Stromal cell of bone marrow (primary cell): ENCODE results near the gene PHIP.
"Not testable (repeated sequence)": the region's sequence is repeated elsewhere in the genome, so short reads cannot be mapped to it uniquely, and the experiment has no call there.

Experiments used
- DNase-seq: peaks from one replicate; pipeline ENCODE4 v3.0.0-alpha.2; 2012; ENCODE audit warnings: low read depth

The PHIP gene

DNA sequence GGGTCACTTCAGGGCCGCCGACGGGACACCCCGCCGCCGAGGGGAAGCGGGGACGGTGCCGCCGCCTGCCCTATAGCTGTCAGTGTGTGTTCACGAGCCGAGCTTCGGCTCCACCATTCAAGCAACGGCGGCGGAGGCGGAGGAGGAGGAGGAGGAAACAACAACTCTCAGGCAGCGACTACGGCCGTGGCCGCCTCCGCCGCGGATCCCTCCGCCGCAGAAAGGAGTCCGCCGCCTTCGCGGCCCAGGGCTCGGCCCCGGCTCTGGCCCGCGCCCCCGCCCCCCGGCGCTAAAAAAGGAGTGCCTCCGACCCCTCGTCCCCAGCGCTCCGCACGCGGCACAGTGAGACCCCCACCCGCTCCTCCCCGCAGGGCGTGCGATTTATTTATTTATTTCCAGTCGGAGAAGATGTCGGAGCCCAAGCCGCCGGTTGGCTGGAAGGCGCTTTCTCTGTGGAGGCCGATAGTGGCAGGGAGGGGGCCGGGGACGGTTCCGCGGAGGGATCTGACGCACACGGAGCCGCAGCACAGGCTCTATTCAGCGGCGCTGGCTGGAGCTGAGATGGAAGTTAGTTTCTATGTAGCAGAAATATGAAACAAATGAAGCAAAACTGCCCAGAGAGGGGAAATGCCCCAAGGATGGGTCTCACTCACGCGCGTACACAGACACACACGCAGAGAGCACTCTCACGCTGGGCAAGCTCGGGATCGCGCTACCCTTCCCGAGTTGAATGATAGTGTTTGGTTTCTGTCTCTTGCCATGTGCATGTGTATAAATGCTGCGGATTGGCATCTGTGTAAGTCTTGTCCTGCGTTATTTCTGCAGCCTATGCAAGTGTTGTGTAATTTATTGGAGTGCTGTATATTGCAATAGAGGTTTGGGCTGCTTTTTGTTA is at the start of gene PHIP:
Gene PHIP (minus strand): TSS at position 180 of the 895 bp plus-strand sequence. CDS start 186 bp downstream, outside the sequence.
- peak; percentile 95 for DNase-seq

DNA sequence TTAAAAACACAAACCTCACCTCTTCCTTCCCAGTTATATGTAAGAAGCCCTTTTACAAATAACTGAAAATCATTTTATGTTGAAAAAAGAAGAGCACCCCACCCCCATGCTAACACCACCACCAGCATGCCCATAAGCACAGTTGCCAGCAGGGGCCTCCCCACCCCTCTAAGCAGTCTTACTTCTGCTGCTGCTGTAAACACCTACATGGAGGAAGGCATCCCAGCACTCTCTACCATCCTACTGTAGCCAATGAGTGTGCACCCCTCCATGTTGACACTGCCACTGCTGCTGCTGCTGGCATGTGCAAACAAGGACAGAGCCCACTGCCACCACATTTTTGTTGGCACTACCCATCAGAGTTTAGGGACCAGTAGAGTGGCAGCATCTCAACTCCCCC is 49.6 kb upstream of the PHIP start:
- no peak for DNase-seq

DNA sequence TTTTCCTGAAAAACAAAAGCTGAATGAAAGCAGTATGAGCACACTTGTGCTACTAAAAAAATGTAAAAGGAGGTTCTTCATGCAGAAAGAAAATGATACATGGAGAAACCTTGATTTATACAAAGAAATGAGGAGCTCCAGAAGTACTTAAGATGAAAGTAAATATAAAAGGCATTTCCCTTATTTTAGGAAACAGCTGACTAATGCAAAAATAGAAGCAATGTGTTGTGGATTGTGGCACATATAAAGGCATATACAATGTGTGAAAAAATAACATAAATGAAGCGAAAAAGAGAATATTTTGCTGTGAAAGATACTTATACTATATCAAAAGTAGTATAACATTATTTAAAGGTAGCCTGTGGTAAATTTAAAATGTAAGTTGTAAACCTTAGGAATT is 41.2 kb upstream of the PHIP start:
- no peak for DNase-seq

DNA sequence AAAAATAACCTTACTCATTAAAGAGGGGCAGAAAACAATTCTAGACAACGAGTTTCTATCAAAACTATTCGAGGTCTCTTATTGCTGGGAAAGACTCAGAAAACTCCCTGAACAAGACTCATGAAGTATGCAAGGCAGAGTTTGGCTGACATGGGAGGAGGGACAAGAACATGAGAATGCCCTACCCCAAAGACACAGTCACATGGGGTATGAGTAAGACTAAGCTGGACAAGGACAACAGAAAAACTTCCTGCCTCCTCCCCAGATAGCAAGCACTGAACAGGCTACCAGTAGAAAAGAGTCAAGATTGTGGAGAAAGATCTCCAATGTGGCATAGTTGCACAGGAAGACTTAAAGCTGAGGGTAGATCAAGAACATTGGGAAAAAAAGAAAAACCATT is 39.7 kb upstream of the PHIP start:
- DNase-seq, result peak; percentile 5

DNA sequence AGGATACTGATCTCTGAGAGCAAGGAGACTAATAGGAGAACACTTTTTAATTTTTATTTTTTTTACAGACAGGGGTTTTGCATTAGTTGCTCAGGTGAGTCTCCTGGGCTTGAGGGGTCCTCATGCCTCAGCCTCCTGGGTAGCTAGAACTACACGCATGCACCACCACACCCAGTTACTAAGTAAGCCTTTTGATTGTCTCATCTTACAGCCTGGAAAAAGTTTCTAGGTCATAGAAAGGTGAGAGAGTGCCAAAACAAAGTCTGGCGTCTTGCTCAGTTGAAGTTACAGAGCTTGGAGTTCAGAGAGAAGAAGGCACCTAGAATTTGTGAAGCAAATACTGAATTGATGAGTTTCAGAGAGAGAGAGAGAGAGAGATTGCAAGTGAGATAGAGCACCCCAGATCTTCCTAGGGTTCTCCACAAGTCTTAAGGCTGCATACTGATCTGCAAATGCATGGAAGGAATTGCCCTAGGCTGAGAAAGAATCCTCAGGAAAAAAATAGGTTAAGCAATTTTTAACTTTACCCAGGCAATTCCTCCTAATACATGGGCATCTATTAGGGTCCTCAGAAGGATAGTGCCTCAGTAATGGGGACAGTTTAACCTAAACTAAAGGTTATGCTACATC is 37.6 kb upstream of the PHIP start:
- DNase-seq, result no peak

DNA sequence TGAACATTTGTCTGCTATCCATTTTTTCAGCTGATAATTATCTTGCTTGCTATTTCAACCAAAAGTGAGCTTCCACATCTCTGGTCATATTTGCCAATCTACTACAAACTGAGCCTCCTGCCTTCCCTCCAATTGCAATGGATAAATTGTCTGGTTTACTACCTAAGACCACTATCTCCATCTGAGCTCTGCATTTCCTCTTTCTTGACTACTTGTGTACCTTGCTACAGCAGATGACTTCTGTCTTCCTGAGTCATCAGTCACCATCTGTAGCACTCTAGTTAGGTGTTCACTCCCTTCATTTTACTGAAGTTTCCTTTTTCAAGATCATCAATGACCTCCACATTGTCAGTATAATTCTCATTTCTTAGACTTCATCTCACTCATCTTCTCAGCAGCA is 33.5 kb upstream of the PHIP start:
- no peak for DNase-seq

DNA sequence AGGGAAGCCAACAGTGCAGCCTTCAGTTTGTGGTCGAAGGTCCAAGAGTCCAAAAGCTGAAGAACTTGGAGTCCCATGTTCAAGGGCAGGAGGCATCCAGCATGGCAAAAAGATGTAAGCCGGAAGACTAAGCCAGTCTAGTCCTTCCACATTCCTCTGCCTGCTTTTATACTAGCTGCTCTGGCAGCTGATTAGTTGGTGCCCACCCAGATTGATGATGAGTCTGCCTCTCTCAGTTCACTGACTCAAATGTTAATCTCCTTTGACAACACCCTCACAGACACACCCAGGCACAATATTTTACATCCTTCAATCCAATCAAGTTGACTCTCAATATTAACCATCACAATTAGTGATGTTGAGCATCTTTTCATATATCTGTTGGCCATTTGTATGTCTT is 23.1 kb upstream of the PHIP start:
- DNase-seq, result no peak

DNA sequence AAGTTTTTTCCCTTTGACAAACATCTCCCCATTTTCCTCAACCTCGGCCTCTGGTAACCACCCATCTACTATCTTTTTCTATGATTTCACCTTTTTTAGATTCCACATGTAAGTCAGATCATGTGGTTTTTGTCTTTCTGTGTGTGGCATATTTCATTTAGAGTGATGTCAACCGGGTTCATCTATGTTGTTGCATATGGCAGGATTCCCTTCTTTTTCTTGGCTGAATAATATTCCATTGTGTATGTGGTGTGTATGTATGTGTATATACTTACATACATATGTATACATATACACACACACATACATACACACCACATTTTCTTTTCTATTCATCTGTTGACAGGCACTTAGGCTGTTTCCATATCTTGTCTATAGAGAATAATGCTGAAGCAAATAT is 22.2 kb upstream of the PHIP start:
- DNase-seq, result no peak

DNA sequence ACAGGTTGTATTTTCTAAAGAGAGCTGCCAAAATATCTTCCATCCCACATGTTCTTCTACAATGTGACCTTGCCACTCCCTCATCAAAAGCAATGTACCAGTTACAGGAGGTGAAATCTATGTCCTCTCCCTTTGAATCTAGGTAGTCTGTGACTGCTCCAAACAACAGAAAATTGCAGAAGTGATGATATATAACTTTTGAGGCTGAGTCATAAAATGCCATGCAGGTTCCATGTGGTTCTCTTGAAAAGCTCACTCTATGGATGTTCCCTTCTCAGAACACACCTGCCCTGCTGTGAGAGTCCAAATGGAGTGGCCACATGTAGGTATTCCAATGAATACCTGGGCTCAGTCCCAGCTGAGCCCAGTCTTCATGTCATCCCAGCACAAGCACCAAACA is 16.9 kb upstream of the PHIP start:
- DNase-seq, result no peak

DNA sequence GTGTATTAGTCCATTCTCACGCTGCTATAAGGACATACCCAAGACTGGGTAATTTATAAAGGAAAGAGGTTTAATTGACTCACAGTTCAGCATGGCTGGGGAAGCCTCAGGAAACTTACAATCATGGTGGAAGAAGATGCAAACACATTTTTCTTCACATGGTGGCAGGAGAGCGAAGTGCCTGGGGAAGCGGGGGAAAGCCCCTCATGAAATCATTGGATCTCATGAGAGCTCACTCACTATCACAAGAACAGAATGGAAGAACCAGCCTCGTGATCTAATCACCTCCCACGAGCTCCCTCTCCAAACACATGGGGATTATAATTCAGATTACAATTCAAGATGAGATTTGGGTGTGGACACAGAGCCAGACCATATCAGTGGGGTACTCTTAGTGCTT is 13.7 kb upstream of the PHIP start:
- not testable (repeated sequence) for DNase-seq

DNA sequence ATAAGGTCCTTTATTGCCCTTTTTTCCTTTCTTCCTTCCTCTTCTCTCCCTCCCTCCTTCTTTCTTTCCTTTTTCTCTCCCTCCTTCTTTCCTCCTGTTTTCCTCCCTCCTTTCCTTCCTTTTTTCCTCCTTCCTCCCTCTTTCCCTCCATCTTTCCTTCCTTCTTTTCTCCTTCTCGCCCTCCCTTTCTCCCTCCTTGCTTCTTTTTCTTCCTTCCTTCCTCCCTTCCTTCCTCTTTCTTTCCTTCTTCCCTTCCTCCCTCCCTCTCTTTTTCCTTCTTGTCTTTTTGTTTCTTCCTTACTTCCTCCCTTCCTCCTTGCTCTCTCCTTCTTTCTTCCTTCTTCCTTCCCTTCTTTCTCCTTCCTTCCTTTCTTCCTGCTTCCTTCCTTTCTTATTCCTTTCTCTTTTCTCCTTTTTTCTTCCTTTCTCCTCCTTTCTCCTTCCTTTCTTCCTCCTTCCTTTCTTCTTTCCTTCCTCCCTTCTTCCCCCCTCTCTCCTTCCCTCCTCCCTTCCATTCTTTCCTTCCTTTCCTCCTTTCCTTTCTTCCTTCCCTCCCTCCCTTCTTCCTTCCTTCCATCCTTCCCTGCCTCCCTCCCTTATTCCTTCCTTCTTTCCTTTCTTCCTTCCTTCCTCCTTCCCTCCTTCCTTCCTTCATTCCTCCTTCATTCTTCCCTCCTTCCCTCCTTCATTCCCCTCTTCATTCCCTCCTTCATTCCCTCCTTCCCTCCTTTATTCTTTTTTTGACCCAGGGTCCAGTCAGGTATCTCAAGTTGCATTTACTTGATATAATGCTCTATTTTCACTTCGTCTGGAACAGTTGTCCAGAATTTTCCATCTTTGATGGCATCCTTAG is 11.7 kb upstream of the PHIP start:
- no peak for DNase-seq

DNA sequence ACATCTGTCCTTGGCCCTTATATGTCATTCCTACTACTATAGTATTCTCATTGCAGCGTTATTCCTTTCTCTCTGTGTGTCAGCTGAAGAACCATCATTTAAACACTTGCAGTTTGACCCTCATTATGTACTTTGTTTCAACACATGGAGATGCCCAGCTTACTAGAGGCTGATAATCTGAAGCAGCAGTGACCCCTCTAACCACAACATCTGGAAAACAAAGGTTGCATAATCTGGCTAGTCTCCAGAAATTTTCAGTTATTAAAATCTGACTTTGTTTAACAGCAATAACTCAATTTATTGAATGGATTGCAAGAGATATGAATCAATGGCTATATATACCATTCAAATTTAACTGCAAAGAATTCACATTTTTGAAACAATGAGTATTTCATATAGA is 6.6 kb upstream of the PHIP start:
- DNase-seq, result no peak

DNA sequence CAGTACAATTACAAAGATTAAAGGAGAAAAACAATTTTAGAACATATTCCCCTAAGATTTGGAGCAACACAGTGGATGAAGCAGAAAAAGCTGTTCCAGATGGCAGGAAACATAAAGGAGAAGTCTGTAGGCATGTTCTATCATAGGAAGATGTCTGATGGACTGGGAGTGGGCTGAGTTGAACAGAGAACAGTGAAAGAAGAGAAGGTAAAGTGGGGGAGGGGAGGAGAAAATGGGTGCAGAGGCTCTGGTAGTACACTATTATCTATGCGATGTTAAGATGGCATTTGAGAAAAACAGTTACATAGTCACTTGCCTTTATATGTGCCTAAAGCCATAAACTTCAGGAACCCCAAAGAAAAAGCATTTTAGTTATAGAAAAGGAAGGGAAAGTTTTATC is 4.2 kb upstream of the PHIP start:
- DNase-seq, result no peak

DNA sequence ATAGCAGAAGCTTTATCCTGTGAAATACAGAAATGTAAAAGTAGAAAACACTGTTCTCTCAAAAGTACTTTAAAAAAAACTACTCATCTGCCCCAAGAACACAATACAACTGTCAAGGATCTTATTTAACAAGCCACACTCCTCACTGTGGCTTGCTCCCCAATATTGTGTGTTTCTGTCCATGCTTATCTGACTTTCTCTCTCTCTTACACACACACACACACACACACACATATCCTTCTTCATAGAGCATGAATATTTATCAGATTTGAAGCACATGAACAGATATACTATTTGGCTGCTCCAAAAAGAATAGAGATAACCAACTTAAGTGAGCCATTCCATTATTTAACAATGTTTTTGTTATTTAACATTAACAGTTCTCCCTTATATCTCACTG is 3.6 kb upstream of the PHIP start:
- no peak for DNase-seq

DNA sequence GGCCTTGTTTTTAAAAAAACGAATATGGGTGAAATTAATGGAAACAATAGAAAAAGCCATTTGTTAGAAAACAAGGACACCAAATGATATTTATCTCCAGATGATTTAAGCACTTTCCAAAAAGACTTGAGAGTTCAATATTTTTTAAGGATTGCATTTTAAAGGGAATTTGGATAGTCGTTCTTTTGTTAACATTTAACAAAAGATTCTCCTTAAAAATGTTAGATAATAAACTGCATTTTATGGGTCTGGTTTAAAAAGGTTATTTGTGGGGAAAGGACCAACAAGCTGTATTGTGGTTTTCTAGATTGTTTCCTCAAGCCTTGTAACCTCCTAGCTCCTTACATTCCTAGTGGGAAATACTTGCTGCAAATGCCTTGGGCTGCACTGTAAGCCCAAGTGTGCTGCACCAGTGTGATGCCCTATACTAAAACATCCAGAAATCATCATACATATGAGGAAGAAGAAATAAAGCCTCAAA is 1.5 kb upstream of the PHIP start:
- no peak for DNase-seq

DNA sequence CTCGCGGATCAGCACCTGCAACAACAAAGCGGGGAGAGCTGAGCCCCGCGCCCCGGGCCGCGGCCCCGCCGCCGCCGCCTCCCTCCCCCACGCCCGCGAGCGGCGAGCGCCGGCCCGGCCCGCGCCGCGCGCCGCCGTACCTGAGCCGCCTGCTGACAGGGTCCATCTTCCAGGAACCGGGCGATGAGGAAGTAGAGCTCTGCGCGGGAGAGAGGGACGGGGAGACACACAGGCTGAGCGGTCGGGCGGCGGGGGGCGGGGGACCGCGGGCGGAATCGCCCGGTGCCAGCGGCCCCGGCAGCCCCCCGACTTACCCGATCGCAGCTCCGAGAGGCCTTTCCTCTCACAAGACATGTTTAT is 359 bp downstream of the PHIP start:
- DNase-seq, result no peak

DNA sequence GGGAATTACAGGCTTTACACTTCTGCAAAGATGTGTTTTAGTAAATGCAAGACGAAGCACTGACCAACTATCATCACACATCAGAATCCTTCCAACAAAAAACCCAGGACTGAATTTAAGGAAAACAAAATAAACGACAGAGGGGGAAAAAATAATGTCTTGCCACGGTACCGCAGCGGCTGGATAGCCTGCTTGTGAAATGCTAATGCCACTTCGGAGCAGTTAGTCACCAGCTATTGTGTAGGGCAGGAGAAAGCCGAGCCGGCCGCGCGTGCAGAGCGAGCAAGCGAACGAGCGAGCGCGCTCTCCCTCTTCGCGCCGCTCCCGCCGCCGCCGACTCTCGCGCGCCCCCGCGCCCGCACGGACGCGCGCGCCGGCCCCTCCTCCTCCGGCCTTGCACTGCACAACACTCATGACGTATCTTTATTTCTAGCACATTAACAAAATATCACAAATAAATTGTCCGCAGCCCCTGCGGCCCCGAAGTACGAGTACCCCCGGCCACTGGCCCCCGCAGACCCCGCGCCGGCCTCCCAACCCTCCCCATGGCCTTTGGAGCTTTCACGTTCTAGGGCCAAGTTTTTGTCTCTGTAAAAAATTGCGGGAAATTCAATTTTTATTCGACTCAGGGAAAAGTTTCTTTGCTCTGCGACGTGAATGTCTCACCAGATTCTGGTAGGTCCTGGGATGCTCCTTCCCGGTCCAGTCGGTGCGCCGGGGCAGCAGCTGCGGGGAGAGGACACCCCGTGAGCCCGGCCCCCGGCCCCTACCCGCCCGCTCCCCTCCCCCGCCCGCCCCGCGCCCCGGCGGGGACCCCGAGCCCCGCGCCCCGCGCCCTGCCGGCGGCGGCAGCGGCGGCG is 1.0 kb downstream of the PHIP start:
- DNase-seq, result peak; percentile 92

DNA sequence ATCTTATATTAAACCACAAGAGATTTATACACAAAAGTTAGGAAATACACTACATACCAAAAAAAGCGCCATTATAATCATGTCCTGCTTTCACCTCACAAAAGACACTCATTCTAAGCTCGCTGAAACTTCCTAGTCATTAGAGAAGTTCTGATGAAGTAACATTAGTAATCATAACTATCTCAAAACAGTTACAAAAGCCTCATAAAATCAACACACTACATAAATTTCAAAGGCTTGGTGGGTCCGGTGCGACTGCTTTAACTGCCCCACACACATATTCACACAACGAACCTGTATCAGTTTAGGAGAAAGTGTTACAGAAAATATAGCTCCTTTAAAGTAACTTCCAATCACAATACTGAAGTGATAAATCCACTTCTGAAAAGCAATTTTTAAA is 1.9 kb downstream of the PHIP start:
- no peak for DNase-seq

DNA sequence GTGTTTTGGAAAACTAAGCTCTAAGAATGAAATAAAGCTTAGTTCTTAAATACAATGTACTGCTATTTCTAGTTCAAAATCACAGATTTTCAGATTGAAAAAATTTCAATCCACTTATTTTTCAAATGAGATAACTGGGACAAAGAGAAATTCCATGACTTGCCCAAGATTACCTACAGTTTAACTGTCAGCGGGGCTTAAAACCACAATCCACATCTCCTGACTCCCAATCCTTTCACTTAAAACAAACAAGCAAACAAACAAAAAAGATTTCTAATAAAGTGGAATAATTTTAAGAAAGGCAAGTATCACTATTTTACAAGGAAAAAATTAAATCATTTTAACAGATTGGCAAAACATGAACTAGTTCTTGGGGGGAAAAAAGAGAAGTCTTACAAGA is 4.2 kb downstream of the PHIP start:
- DNase-seq, result no peak

DNA sequence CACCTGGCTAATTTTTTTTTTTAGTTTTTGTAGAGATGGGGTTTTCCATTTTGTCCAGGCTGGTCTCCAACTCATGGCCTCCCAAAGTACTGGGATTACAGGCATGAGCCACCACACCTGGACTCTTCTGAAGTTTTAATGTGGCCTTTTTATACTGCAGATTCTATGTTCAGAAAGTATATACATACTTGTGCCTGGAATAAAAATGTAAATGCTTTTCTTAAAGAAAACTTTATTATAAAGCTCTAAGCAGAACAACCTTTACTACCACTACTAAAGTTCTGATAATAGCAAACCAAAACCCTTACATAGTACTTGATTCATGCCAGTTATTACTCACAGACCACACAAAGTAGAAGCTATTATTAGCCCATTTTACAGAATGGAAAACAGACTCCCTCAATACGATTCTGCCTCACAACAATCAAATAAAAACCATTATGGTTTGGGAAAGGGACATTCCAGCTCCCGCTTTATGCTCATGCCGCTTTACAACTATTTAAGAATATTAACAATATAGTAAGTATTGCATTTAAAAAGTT is 5.3 kb downstream of the PHIP start:
- DNase-seq, result no peak

DNA sequence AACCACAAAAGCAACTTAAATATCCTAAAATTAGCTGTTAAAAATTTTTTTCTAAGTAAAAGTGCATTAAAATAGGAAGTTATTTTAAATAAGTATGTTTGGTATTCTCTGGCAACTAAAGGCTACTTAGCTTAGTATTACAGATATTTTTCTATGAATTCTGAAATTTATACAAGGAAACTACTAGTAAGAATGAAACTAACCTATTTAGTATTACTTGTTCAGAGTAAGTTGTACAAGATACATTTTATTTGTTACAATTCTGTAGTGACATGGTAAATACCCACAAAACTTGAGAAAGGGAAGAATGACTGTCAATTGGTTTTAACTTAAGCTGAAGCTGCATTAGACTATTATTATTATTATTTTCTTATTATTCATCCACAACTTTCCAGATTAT is 6.5 kb downstream of the PHIP start:
- no peak for DNase-seq
